Natural killer cell treated with Interleukin-12 subunit alpha and Interleukin-12 subunit beta and Interleukin-15 and Interleukin-18, amount 100 ng/mL, for 72 hours (primary cell): Measurements from ENCODE around the gene NELL1. TPM values are rescaled to one million over a fixed set of nuclear protein-coding genes. Genes with fewer than 3 reads are reported as not detected.
"Not testable (repeated sequence)": the region's sequence is repeated elsewhere in the genome, so short reads cannot be mapped to it uniquely, and the experiment has no call there.

Experiments
- ATAC-seq, 2 donors: fragments of 150-1000 bp; cut with Tn5 transposase in 1 of 2; sonication (Bioruptor Pico), chemical (Tn5 transposase) in 1 of 2; 2 replicates each; pipeline ENCODE4 v1.10.0; 2021
- DNase-seq: peaks from one replicate; pipeline ENCODE4 v3.0.0; 2022; ENCODE audit warnings: low spot score
- H3K27ac Mint-ChIP-seq, 2 donors: 1 replicate in 1 of 2; 2 replicates in 1 of 2; pipeline ENCODE4 v1.8.0; 2022; ENCODE audit warnings: mixed read lengths in 2 of 2, mild to moderate bottlenecking in 1 of 2, moderate library complexity in 1 of 2
- H3K27me3 Mint-ChIP-seq, 2 donors: 1 replicate in 1 of 2; 2 replicates in 1 of 2; pipeline ENCODE4 v1.8.0; 2022; ENCODE audit warnings: mixed read lengths in 2 of 2
- H3K36me3 Mint-ChIP-seq: one replicate; pipeline ENCODE4 v1.8.0; 2022; ENCODE audit warnings: mixed read lengths
- H3K4me1 Mint-ChIP-seq, 2 donors: 1 replicate in 1 of 2; 2 replicates in 1 of 2; pipeline ENCODE4 v1.8.0; 2022; ENCODE audit warnings: low read depth in 2 of 2, mixed read lengths in 2 of 2, mild to moderate bottlenecking in 1 of 2
- H3K4me3 Mint-ChIP-seq: one replicate; pipeline ENCODE4 v1.8.0; 2022; ENCODE audit warnings: mixed read lengths
- H3K9me3 Mint-ChIP-seq: 2 replicates; pipeline ENCODE4 v1.8.0; 2022; ENCODE audit warnings: mixed read lengths
- total RNA-seq, 2 donors: library from RNA; stranded (reverse); gene quantifications; one replicate each; pipeline ENCODE4 v1.2.3, GENCODE V29; 2022

Gene NELL1
- total RNA-seq, 2 donors from 2014 or later, result not detected

- H3K4me1 Mint-ChIP-seq, result no peaks in the 10 kb centered on the region
- H3K4me3 Mint-ChIP-seq, result no peak overlapping the region
- no peak overlapping the region for H3K27ac Mint-ChIP-seq
- H3K9me3 Mint-ChIP-seq, result peaks cover 38% of the 10 kb centered on the region
- DNase-seq (no peak), ATAC-seq (no peak)
- no peaks in the 10 kb centered on the region for H3K36me3 Mint-ChIP-seq
- H3K27me3 Mint-ChIP-seq, result no peaks in the 10 kb centered on the region
Measured at GRCh38 chr11:21257461-21257860, 588.1 kb downstream of the NELL1 start.

GRCh38 chr11:21258414-21258813 is 589.0 kb downstream of the NELL1 start:
- no peak overlapping the region for H3K27ac Mint-ChIP-seq
- no peak overlapping the region for H3K4me3 Mint-ChIP-seq

GRCh38 chr11:21260101-21260500 is 590.7 kb downstream of the NELL1 start:
- Mint-ChIP-seq H3K9me3 (peaks cover 41% of the 10 kb centered on the region), H3K4me1 (no peaks in the 10 kb centered on the region), H3K27ac (no peak overlapping the region), H3K36me3 (no peaks in the 10 kb centered on the region), H3K4me3 (no peak overlapping the region), H3K27me3 (no peaks in the 10 kb centered on the region)
- no peak for DNase-seq
- ATAC-seq, result no peak

More at GRCh38 chr11:21258414-21258813, 589.0 kb downstream of the NELL1 start:
- Mint-ChIP-seq H3K36me3 (no peaks in the 10 kb centered on the region), H3K27me3 (no peaks in the 10 kb centered on the region), H3K4me1 (no peaks in the 10 kb centered on the region), H3K9me3 (peaks cover 42% of the 10 kb centered on the region)
- DNase-seq (no peak), ATAC-seq (no peak)

GRCh38 chr11:21262992-21263391 is 593.6 kb downstream of the NELL1 start:
- Mint-ChIP-seq H3K27ac (no peak overlapping the region), H3K4me1 (no peaks in the 10 kb centered on the region), H3K4me3 (no peak overlapping the region), H3K9me3 (peaks cover 36% of the 10 kb centered on the region), H3K27me3 (no peaks in the 10 kb centered on the region), H3K36me3 (no peaks in the 10 kb centered on the region)
- DNase-seq (no peak), ATAC-seq (no peak)

GRCh38 chr11:21264125-21264524 is 594.7 kb downstream of the NELL1 start:
- ATAC-seq (no peak), DNase-seq (no peak)
- Mint-ChIP-seq H3K4me3 (no peak overlapping the region), H3K9me3 (peaks cover 37% of the 10 kb centered on the region), H3K27me3 (no peaks in the 10 kb centered on the region), H3K36me3 (no peaks in the 10 kb centered on the region), H3K4me1 (no peaks in the 10 kb centered on the region), H3K27ac (no peak overlapping the region)

GRCh38 chr11:21268036-21268435 is 598.6 kb downstream of the NELL1 start:
- Mint-ChIP-seq H3K36me3 (no peaks in the 10 kb centered on the region), H3K27ac (no peak overlapping the region), H3K27me3 (no peaks in the 10 kb centered on the region), H3K4me1 (no peaks in the 10 kb centered on the region), H3K4me3 (no peak overlapping the region), H3K9me3 (peaks cover 23% of the 10 kb centered on the region)
- ATAC-seq (no peak), DNase-seq (no peak)

GRCh38 chr11:21272139-21272538 is 602.8 kb downstream of the NELL1 start:
- H3K27ac Mint-ChIP-seq, H3K27me3 Mint-ChIP-seq, H3K4me3 Mint-ChIP-seq, H3K4me1 Mint-ChIP-seq, ATAC-seq, DNase-seq, H3K36me3 Mint-ChIP-seq: not testable (repeated sequence)
- H3K9me3 Mint-ChIP-seq, result peaks cover 15% of the 10 kb centered on the region

- no peaks in the 10 kb centered on the region for H3K4me1 Mint-ChIP-seq
- H3K27ac Mint-ChIP-seq, result no peak overlapping the region
- peaks cover 16% of the 10 kb centered on the region for H3K36me3 Mint-ChIP-seq
- H3K27me3 Mint-ChIP-seq, result no peaks in the 10 kb centered on the region
- H3K4me3 Mint-ChIP-seq, result no peak overlapping the region
- ATAC-seq (no peak), DNase-seq (no peak)
- H3K9me3 Mint-ChIP-seq, result peaks cover 28% of the 10 kb centered on the region
Measured at GRCh38 chr11:21278840-21279239, 609.5 kb downstream of the NELL1 start.

- no peak overlapping the region for H3K27ac Mint-ChIP-seq
- H3K4me3 Mint-ChIP-seq, result no peak overlapping the region
- no peaks in the 10 kb centered on the region for H3K4me1 Mint-ChIP-seq
- peaks cover 18% of the 10 kb centered on the region for H3K9me3 Mint-ChIP-seq
- ATAC-seq, result no peak
- no peak for DNase-seq
- peaks cover 6% of the 10 kb centered on the region for H3K36me3 Mint-ChIP-seq
- H3K27me3 Mint-ChIP-seq, result no peaks in the 10 kb centered on the region
Measured at GRCh38 chr11:21285104-21285503, 615.7 kb downstream of the NELL1 start.

- ATAC-seq, result no peak
- H3K27me3 Mint-ChIP-seq, result no peaks in the 10 kb centered on the region
- peaks cover 27% of the 10 kb centered on the region for H3K9me3 Mint-ChIP-seq
- H3K4me3 Mint-ChIP-seq, result no peak overlapping the region
- no peak overlapping the region for H3K27ac Mint-ChIP-seq
- no peaks in the 10 kb centered on the region for H3K4me1 Mint-ChIP-seq
- DNase-seq, result no peak
- H3K36me3 Mint-ChIP-seq, result no peaks in the 10 kb centered on the region
Measured at GRCh38 chr11:21289686-21290085, 620.3 kb downstream of the NELL1 start.

- H3K9me3 Mint-ChIP-seq, result peaks cover 38% of the 10 kb centered on the region
Measured at GRCh38 chr11:21295508-21295907, 626.1 kb downstream of the NELL1 start.

GRCh38 chr11:21301981-21302380 is 632.6 kb downstream of the NELL1 start:
- ATAC-seq (no peak), DNase-seq (no peak)
- Mint-ChIP-seq H3K36me3 (no peaks in the 10 kb centered on the region), H3K27me3 (no peaks in the 10 kb centered on the region), H3K4me3 (no peak overlapping the region), H3K4me1 (no peaks in the 10 kb centered on the region), H3K9me3 (peaks cover 20% of the 10 kb centered on the region), H3K27ac (no peak overlapping the region)

More at GRCh38 chr11:21295508-21295907, 626.1 kb downstream of the NELL1 start:
- H3K27ac Mint-ChIP-seq, result no peak overlapping the region
- H3K4me3 Mint-ChIP-seq, result no peak overlapping the region
- no peak for ATAC-seq
- no peak for DNase-seq
- H3K27me3 Mint-ChIP-seq, result no peaks in the 10 kb centered on the region
- no peaks in the 10 kb centered on the region for H3K4me1 Mint-ChIP-seq
- no peaks in the 10 kb centered on the region for H3K36me3 Mint-ChIP-seq

- Mint-ChIP-seq H3K9me3 (peaks cover 11% of the 10 kb centered on the region), H3K27ac (no peak overlapping the region), H3K36me3 (no peaks in the 10 kb centered on the region), H3K27me3 (no peaks in the 10 kb centered on the region), H3K4me1 (no peaks in the 10 kb centered on the region), H3K4me3 (no peak overlapping the region)
- DNase-seq, result no peak
- no peak for ATAC-seq
Measured at GRCh38 chr11:21306739-21307358, 637.5 kb downstream of the NELL1 start.

- Mint-ChIP-seq H3K27ac (no peak overlapping the region), H3K4me3 (no peak overlapping the region), H3K9me3 (peaks cover 8% of the 10 kb centered on the region), H3K36me3 (no peaks in the 10 kb centered on the region), H3K27me3 (no peaks in the 10 kb centered on the region), H3K4me1 (no peaks in the 10 kb centered on the region)
- DNase-seq (no peak), ATAC-seq (no peak)
Measured at GRCh38 chr11:21307874-21308273, 638.5 kb downstream of the NELL1 start.

GRCh38 chr11:21316591-21316990 is 647.2 kb downstream of the NELL1 start:
- H3K4me3 Mint-ChIP-seq, result no peak overlapping the region
- H3K27me3 Mint-ChIP-seq, result no peaks in the 10 kb centered on the region
- H3K4me1 Mint-ChIP-seq, result no peaks in the 10 kb centered on the region
- no peaks in the 10 kb centered on the region for H3K36me3 Mint-ChIP-seq
- DNase-seq, result no peak
- no peak for ATAC-seq
- peaks cover 1% of the 10 kb centered on the region for H3K9me3 Mint-ChIP-seq
- H3K27ac Mint-ChIP-seq, result no peak overlapping the region
